Lower lobe of right lung (tissue), 2 donors: ENCODE data around the gene LTB4R. TPM values are rescaled to one million over a fixed set of nuclear protein-coding genes. Genes with fewer than 3 reads are reported as not detected.
A peak's percentile ranks its signal among the peaks of the same experiment; 100 is the strongest.

Source experiments
- ATAC-seq, 2 donors: fragments of 200-7000 bp; cut with Tn5 transposase; one replicate each; pipeline ENCODE4 v1.9.1; 2020 to 2022; ENCODE audit warnings: mild to moderate bottlenecking in 2 of 2, moderate library complexity in 2 of 2
- DNase-seq: peaks from one replicate; pipeline ENCODE4 v3.0.0-alpha.2; 2020
- H3K27ac ChIP-seq: fragments of 200-600 bp; one replicate; pipeline ENCODE4 v1.8.0; 2022
- H3K27me3 ChIP-seq: fragments of 200-600 bp; one replicate; pipeline ENCODE4 v1.8.0; 2022; ENCODE audit warnings: low read depth
- H3K36me3 ChIP-seq: fragments of 200-600 bp; one replicate; pipeline ENCODE4 v1.8.0; 2022; ENCODE audit warnings: mild to moderate bottlenecking
- H3K4me1 ChIP-seq: fragments of 200-600 bp; one replicate; pipeline ENCODE4 v1.8.0; 2022
- H3K4me3 ChIP-seq: fragments of 200-600 bp; one replicate; pipeline ENCODE4 v1.8.0; 2022; ENCODE audit warnings: mild to moderate bottlenecking
- H3K9me3 ChIP-seq: fragments of 200-600 bp; one replicate; pipeline ENCODE4 v1.8.0; 2022
- CTCF ChIP-seq: fragments of 200-600 bp; IDR thresholded peaks from one replicate; pipeline ENCODE4 v1.8.0; 2022; ENCODE audit warnings: antibody characterized with exemption, mild to moderate bottlenecking
- intact Hi-C: fragments of 100-400 bp; cut with DNase I; formaldehyde crosslinking; loops from one replicate; pipeline ENCODE4 v1.11.0; 2022
- total RNA-seq: library from RNA; stranded (reverse); fragmentation: NEBNext Ultra II Directional; extraction: Animal tissue kit (Norgen Biotek cat#: 25700); gene quantifications from one replicate; pipeline ENCODE4 v1.2.1, GENCODE V29; 2021
- donor health status: DM: no; HTN: yes; CAD: no; lungs with severe emphysema.

The LTB4R gene
- total RNA-seq, 1 donor from 2014 or later: 14.1 TPM

- no peak for ATAC-seq
Observed at GRCh38 chr14:24340606-24341005, 29.3 kb downstream of the LTB4R start.

GRCh38 chr14:24342889-24343288, 31.6 kb downstream of the LTB4R start:
- H3K4me1 ChIP-seq: peaks cover 20% of the 10 kb centered on the region
- H3K9me3 ChIP-seq: no peaks in the 10 kb centered on the region
- no peak overlapping the region for H3K27ac ChIP-seq
- no peaks in the 10 kb centered on the region for H3K27me3 ChIP-seq
- H3K36me3 ChIP-seq: peaks cover 4% of the 10 kb centered on the region
- no peak for TF ChIP-seq CTCF
- intact Hi-C loops: no loop called here
- no peak for DNase-seq
- H3K4me3 ChIP-seq: no peak overlapping the region
- ATAC-seq: no peak

More at GRCh38 chr14:24340606-24341005, 29.3 kb downstream of the LTB4R start:
- Histone ChIP-seq H3K4me1 (peaks cover 27% of the 10 kb centered on the region), H3K27me3 (peaks cover under 1% of the 10 kb centered on the region), H3K27ac (peak overlapping the region; percentile 84), H3K9me3 (no peaks in the 10 kb centered on the region), H3K4me3 (no peak overlapping the region), H3K36me3 (peaks cover 16% of the 10 kb centered on the region)
- no peak for TF ChIP-seq CTCF
- DNase-seq: no peak
- intact Hi-C loops: no loop called here

GRCh38 chr14:24343795-24344660, 32.7 kb downstream of the LTB4R start:
- intact Hi-C loops: no loop called here
- no peak for TF ChIP-seq CTCF
- H3K9me3 ChIP-seq: no peaks in the 10 kb centered on the region
- ATAC-seq (no peak), DNase-seq (no peak)
- no peak overlapping the region for H3K27ac ChIP-seq
- no peaks in the 10 kb centered on the region for H3K27me3 ChIP-seq
- H3K4me1 ChIP-seq: peaks cover 11% of the 10 kb centered on the region
- no peaks in the 10 kb centered on the region for H3K36me3 ChIP-seq
- no peak overlapping the region for H3K4me3 ChIP-seq

DNA sequence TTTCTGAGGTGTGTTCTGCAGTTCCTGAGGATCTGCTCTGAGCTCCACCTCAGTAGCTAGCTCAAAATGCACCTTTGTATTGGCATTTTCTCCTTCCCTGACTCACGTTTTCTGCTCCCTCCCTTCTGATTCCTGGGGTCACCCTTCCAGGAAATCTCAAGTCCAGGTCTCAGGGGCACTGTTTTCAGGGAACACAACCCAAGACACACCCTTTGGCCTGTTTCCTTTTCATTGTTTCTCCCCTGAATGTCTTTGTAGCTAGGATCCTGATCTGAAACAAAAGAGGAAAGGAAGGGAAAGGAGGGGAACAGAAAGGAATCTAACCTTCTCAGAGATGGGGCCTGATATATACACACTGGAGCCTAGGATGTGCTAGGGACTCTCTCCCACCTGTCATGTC, 35.8 kb downstream of the LTB4R start:
- Histone ChIP-seq H3K4me3 (no peak overlapping the region), H3K27me3 (no peaks in the 10 kb centered on the region), H3K4me1 (peaks cover 10% of the 10 kb centered on the region), H3K27ac (peak overlapping the region; percentile 53), H3K36me3 (no peaks in the 10 kb centered on the region), H3K9me3 (no peaks in the 10 kb centered on the region)
- intact Hi-C loops: no loop called here
- ATAC-seq (no peak), DNase-seq (no peak)
- TF ChIP-seq CTCF: no peak

- intact Hi-C loops: no loop called here
- H3K9me3 ChIP-seq: no peaks in the 10 kb centered on the region
- no peak for DNase-seq
- ATAC-seq: no peak
- no peak overlapping the region for H3K4me3 ChIP-seq
- H3K4me1 ChIP-seq: peaks cover 14% of the 10 kb centered on the region
- H3K36me3 ChIP-seq: no peaks in the 10 kb centered on the region
- H3K27ac ChIP-seq: no peak overlapping the region
- H3K27me3 ChIP-seq: no peaks in the 10 kb centered on the region
- no peak for TF ChIP-seq CTCF
Observed at GRCh38 chr14:24348186-24348585, 36.9 kb downstream of the LTB4R start.
